K562 (cell line): Measurements from ENCODE around the gene GPN3. TPM values are rescaled to one million over a fixed set of nuclear protein-coding genes. Genes with fewer than 3 reads are reported as not detected.

Source experiments
- ATF6 ChIP-seq: sonication (generic); formaldehyde crosslinking; IDR thresholded peaks from 2 replicates; pipeline ENCODE4 v1.4.0; 2020; ENCODE audit warnings: mild to moderate bottlenecking, missing genetic modification reagents
- BRD4 ChIP-seq: fragments of 200-600 bp; sonication (generic); IDR thresholded peaks from 2 replicates; pipeline ENCODE4 v1.6.1; 2017; ENCODE audit warnings: inconsistent platforms
- HDGF ChIP-seq: fragments of 450-650 bp; IDR thresholded peaks from 2 replicates; pipeline ENCODE4 v1.6.1; 2016
- HNRNPLL ChIP-seq: fragments of 200-400 bp; formaldehyde crosslinking; IDR thresholded peaks from 2 replicates; pipeline ENCODE4 v1.6.1; 2017; ENCODE audit warnings: low read length, low read depth, mild to moderate bottlenecking; ENCODE audit not compliant: poor library complexity, severe bottlenecking
- NKRF ChIP-seq: fragments of 450-650 bp; IDR thresholded peaks from 2 replicates; pipeline ENCODE4 v1.6.1; 2016; ENCODE audit warnings: borderline replicate concordance
- SIN3B ChIP-seq: fragments of 450-650 bp; IDR thresholded peaks from 2 replicates; pipeline ENCODE4 v1.6.1; 2017; ENCODE audit warnings: low read depth, mild to moderate bottlenecking, moderate library complexity
- TAF7 ChIP-seq: fragments of 450-650 bp; IDR thresholded peaks from 2 replicates; pipeline ENCODE4 v1.6.1; 2016; ENCODE audit warnings: missing genetic modification characterization, missing compliant biosample characterization
- TEAD4 ChIP-seq, 2 experiments: sonication (generic) in 1 of 2; formaldehyde crosslinking in 1 of 2; IDR thresholded peaks; 2 replicates each; pipeline versions ENCODE4 v1.6.1 to v1.8.0; 2012 to 2022; ENCODE audit warnings: borderline replicate concordance in 1 of 2, inconsistent platforms in 1 of 2, low read length in 1 of 2, mild to moderate bottlenecking in 1 of 2, missing genetic modification reagents in 1 of 2
- ZNF445 ChIP-seq: fragments of 250-450 bp; sonication (Bioruptor Pico); IDR thresholded peaks from 2 replicates; pipeline ENCODE4 v1.4.0; 2020; ENCODE audit warnings: low read depth, mild to moderate bottlenecking, moderate library complexity
- ZNF583 ChIP-seq: fragments of 250-450 bp; sonication (Bioruptor Pico); IDR thresholded peaks from 2 replicates; pipeline ENCODE4 v1.4.0; 2020
- polyA plus RNA-seq, 8 experiments: library from polyadenylated mRNA; depleted of rRNA in 4 of 8; stranded (reverse) in 5 of 8; unstranded in 3 of 8; fragments of >200 nt; fragmentation: Nextera tagmentation in 2 of 8; fragmentation: Illumina TruSeq in 1 of 8; extraction: Ambion mirVana in 2 of 8; extraction: Trizol in 1 of 8; gene quantifications; 2 replicates each; pipeline versions ENCODE4 v1.2.1 to v1.2.3, GENCODE V29; 2011 to 2014; ENCODE audit warnings: inconsistent platforms in 1 of 8, missing spikeins in 1 of 8
- total RNA-seq, 7 experiments: library from RNA; depleted of rRNA in 6 of 7; stranded (reverse); fragments of >200 nt in 6 of 7; fragmentation: Illumina TruSeq in 2 of 7; extraction: Trizol in 2 of 7; gene quantifications; 2 replicates each; pipeline versions ENCODE4 v1.2.1 to v1.2.3, GENCODE V29; 2011 to 2021; ENCODE audit warnings: low replicate concordance in 1 of 7
- TF ChIP-seq, protein P1 (sequence below): sonication (generic); formaldehyde crosslinking; IDR thresholded peaks from 2 replicates; pipeline ENCODE4 v1.8.0; 2022; ENCODE audit warnings: mild to moderate bottlenecking, missing genetic modification reagents
- TF ChIP-seq, protein P2 (sequence below): fragments of 200-800 bp; sonication (Bioruptor generic); IDR thresholded peaks from 2 replicates; pipeline ENCODE4 v1.6.1; 2016; ENCODE audit warnings: missing genetic modification characterization, missing compliant biosample characterization
- TF ChIP-seq, protein P3 (sequence below): sonication (generic); formaldehyde crosslinking; IDR thresholded peaks from 2 replicates; pipeline ENCODE4 v1.5.0; 2020; ENCODE audit warnings: missing genetic modification reagents

GPN3 gene
- total and polyA plus RNA-seq, 9 of the 15 experiments (the other 6 are each of a cell fraction or from before 2014, with no cell fraction given): 35.8 to 123 (median 64.2) TPM

- TF ChIP-seq NKRF: peak; percentile 75
- TF ChIP-seq HDGF: no peak
- TF ChIP-seq, protein P1, sequence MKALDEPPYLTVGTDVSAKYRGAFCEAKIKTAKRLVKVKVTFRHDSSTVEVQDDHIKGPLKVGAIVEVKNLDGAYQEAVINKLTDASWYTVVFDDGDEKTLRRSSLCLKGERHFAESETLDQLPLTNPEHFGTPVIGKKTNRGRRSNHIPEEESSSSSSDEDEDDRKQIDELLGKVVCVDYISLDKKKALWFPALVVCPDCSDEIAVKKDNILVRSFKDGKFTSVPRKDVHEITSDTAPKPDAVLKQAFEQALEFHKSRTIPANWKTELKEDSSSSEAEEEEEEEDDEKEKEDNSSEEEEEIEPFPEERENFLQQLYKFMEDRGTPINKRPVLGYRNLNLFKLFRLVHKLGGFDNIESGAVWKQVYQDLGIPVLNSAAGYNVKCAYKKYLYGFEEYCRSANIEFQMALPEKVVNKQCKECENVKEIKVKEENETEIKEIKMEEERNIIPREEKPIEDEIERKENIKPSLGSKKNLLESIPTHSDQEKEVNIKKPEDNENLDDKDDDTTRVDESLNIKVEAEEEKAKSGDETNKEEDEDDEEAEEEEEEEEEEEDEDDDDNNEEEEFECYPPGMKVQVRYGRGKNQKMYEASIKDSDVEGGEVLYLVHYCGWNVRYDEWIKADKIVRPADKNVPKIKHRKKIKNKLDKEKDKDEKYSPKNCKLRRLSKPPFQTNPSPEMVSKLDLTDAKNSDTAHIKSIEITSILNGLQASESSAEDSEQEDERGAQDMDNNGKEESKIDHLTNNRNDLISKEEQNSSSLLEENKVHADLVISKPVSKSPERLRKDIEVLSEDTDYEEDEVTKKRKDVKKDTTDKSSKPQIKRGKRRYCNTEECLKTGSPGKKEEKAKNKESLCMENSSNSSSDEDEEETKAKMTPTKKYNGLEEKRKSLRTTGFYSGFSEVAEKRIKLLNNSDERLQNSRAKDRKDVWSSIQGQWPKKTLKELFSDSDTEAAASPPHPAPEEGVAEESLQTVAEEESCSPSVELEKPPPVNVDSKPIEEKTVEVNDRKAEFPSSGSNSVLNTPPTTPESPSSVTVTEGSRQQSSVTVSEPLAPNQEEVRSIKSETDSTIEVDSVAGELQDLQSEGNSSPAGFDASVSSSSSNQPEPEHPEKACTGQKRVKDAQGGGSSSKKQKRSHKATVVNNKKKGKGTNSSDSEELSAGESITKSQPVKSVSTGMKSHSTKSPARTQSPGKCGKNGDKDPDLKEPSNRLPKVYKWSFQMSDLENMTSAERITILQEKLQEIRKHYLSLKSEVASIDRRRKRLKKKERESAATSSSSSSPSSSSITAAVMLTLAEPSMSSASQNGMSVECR (CRISPR knock-in tag): 0 out of 2 replicates have a peak, but pooled peaks have one; percentile 51
- TF ChIP-seq SIN3B: 0 out of 2 replicates have a peak, but pooled peaks have one; percentile 61
- 0 out of 2 replicates have a peak, but pooled peaks have one; percentile 18 for TF ChIP-seq ATF6
- TF ChIP-seq TEAD4 (IDR thresholded peaks at IDR 0.05; ENCODE audit: low read length): no peak
- 0 out of 2 replicates have a peak, but pooled peaks have one; percentile 61 for TF ChIP-seq TEAD4 (CRISPR knock-in tag; IDR thresholded peaks at IDR 0.05; ENCODE audit: borderline replicate concordance)
- TF ChIP-seq HNRNPLL: no peak
- peak; percentile 26; the same call in 1 of the 2 replicates for TF ChIP-seq TAF7 (tag)
- TF ChIP-seq, protein P2, sequence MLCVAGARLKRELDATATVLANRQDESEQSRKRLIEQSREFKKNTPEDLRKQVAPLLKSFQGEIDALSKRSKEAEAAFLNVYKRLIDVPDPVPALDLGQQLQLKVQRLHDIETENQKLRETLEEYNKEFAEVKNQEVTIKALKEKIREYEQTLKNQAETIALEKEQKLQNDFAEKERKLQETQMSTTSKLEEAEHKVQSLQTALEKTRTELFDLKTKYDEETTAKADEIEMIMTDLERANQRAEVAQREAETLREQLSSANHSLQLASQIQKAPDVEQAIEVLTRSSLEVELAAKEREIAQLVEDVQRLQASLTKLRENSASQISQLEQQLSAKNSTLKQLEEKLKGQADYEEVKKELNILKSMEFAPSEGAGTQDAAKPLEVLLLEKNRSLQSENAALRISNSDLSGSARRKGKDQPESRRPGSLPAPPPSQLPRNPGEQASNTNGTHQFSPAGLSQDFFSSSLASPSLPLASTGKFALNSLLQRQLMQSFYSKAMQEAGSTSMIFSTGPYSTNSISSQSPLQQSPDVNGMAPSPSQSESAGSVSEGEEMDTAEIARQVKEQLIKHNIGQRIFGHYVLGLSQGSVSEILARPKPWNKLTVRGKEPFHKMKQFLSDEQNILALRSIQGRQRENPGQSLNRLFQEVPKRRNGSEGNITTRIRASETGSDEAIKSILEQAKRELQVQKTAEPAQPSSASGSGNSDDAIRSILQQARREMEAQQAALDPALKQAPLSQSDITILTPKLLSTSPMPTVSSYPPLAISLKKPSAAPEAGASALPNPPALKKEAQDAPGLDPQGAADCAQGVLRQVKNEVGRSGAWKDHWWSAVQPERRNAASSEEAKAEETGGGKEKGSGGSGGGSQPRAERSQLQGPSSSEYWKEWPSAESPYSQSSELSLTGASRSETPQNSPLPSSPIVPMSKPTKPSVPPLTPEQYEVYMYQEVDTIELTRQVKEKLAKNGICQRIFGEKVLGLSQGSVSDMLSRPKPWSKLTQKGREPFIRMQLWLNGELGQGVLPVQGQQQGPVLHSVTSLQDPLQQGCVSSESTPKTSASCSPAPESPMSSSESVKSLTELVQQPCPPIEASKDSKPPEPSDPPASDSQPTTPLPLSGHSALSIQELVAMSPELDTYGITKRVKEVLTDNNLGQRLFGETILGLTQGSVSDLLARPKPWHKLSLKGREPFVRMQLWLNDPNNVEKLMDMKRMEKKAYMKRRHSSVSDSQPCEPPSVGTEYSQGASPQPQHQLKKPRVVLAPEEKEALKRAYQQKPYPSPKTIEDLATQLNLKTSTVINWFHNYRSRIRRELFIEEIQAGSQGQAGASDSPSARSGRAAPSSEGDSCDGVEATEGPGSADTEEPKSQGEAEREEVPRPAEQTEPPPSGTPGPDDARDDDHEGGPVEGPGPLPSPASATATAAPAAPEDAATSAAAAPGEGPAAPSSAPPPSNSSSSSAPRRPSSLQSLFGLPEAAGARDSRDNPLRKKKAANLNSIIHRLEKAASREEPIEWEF (CRISPR knock-in tag): no peak
- no peak for TF ChIP-seq ZNF583 (CRISPR knock-in tag)
- TF ChIP-seq ZNF445: no peak
- TF ChIP-seq BRD4: no peak
- TF ChIP-seq, protein P3, sequence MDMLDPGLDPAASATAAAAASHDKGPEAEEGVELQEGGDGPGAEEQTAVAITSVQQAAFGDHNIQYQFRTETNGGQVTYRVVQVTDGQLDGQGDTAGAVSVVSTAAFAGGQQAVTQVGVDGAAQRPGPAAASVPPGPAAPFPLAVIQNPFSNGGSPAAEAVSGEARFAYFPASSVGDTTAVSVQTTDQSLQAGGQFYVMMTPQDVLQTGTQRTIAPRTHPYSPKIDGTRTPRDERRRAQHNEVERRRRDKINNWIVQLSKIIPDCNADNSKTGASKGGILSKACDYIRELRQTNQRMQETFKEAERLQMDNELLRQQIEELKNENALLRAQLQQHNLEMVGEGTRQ (CRISPR knock-in tag): no peak
These were observed 227 bp downstream of the GPN3 start (continued) for GRCh38 chr12:110467847-110468213.
